GM21526 (cell line): Measurements from ENCODE around the gene CTTN.

ENCODE experiments used
- ATAC-seq: cut with Tn5 transposase; IDR thresholded peaks from one replicate; pipeline ENCODE4 v1.9.1; 2021; ENCODE audit warnings: moderate library complexity; ENCODE audit not compliant: unreplicated experiment, low FRiP score

CTTN gene

DNA sequence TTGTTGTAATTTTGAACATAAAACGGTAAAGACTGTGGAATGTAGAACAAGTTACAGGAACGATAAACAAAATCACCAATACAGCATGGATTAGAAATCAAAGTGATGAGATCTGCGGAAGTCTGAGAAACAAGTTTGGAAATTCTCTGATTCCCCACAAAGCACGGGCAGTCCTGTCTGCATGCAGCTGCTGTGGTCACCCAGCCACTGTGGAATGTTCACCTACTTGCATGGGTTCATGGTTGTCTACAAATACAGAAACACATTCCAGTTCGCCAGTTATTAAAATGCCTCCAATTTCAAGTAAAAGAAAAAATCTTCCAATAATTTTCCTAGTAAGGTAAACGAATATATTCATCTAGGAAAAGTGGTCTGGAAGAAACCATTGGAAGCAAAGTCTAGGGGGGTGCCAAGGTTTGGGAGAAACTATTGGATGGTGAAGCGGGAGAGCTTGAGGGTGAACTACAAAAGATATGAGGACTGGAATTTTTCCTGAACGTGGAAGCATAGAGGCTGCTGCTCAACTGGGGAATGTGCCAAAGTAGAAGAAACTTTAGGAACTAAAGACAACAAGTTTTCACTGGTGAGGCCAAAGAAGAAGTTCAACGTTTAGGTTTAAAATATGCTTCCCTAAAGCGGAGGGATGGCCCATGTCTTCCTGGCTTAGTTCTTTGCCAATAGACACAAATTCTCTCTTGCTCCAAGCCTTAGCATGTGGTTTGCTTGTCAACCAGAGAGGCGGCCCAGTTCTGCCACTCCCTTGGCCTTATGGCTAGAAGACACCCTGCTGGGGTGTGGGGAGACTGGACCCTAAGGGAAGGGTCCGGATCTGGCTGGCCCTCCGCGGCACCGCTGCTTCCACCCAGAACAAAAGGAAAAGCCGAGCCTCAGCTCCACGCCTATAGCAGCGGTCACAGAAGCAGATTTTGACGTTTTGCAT lies 70.2 kb downstream of the CTTN start:
- no peak for ATAC-seq

DNA sequence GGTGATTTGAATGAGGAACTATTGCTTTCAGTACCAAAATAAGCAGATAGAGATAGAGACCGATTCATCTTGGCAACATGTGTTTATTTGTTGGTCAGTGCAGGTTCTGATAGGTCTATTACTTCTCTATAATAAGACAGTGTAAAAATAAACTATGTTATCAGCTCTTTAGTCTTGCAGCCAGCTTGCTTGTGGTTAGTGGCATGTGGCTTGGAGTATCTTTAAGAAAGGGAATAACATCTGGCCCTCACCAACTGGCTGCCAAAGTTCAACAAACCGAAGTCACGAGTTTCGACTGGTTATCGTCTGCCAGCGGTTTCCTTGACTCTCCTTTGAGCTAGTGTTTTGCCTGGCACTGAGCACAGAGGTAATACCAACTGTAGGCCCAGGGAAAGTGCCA lies 71.8 kb downstream of the CTTN start:
- no peak for ATAC-seq

DNA sequence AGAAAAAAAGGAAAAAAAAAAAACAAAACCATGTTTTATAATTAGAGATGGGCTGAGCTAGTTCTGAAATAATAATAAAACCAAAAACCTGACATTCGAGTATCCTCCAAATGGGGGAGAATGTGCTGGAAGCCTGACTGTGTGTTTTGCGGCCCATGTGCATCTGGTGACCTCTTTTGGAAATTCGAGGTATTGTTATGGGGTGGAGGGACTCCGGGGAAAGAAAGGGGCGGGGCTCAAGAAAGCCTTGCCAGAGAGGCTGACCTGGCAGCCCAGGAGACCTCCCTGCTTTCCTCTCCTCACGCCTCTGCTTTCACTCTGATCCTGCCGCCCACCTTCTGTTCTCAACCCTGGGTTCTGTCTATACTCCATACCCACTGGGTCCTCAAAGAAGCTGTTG lies 72.9 kb downstream of the CTTN start:
- no peak for ATAC-seq

DNA sequence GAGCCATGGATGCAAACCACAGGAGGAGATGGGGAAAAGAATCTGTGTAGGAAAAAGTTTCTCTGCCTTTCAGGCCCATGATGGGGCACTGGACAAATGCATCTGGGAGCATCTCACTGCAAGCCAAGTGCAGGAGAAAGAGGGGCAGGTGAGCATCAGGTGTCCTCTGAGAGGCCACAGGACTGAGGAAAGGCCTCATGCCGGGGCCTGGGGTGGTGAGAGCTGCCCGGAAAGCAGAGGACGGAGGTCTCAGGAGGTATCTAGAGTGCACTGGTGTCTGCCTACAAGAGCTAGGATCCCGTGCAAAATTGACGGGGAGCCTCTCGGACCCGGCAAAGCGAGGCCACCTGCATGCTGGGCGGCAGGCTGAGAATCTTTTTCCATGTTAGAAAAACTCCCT lies 73.9 kb downstream of the CTTN start:
- no peak for ATAC-seq

DNA sequence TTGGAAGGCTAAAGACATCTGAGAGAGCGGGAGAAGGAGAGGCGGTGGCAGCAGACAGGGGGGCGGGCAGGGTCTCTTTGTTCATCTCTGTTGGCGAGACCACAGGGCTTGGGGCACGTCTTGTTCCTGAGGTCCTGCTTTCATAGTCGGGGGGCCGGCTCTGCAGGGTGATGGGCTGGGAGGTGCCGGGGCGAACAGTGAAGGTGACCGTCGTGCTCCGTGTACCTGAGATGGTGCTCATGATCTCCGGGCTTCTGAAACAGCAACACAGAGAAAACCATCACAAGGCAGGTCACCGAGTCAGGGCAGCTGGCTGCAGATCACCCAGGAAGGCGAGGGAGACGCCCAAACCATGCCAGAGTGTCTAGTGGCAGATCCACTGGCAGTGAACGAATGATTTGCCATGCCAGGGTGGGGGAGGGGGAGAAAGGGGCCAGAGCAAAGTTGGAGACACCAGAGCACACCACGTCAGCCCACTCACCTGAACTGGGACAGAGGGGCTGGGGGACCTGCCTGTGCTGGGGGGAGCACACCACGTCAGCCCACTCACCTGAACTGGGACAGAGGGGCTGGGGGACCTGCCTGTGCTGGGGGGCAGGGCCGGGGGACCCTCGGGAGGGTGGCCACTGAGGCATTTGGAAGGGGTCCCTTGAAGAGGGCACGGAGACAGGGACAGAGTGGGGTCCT lies 75.0 kb downstream of the CTTN start:
- no peak for ATAC-seq

DNA sequence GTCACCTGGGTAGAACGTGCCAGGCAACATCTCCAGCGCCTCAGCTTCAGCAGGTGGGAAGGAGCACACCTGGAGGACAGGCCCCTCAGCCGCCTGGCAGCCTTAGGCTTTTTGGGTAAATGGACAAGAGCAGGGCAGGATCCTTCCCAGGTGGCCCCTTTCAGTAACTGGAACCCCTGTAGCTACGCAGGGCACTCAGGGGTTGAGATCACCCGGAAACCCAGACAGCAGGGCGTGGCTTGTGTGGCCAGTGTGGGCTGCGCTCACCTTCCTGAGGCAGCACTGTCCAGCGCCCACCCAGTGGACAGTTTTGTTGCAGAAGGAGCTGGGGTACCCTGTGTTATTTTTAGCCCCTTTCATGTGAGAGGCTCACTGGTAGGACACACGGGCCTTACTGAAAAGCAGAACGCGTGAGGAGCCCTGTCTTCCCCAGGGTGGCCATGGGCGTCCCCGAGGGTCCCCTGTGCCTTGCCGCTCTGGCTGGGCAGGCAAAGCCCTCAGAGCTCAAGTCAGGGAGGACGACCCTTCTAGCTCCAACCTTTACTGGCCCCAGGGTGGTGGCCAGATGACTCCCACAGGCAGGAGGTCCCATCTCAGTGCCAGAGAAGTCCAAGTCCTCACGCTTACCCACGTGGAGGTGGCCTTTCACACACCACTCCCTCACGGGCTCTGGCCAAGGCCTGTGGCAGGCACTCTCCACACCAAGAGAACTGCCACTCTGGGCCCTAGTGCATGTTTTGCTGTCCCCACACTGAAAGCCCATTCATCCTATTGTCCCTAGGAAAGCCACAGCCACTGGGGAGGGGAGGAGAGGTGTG lies 75.8 kb downstream of the CTTN start:
- no peak for ATAC-seq

DNA sequence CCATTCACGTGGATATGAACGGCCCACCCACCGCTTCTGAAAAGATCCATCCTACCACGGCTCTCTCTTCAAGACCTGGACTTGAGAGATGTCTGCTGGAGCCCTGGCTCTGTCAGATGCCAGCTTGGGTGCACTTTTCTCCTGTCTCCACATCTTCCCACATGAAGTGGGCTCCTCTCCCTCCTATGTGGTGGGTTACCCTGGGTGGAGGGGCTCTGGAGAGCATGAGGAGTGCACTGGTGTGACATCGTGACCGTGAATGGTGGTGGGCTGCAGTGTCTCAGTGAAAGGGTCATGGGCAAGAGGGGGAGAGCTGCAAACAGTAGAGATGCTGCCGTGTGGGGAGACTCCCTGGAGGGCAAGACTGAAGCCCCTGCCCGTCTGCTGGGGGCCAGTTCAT lies 76.4 kb downstream of the CTTN start:
- ATAC-seq, result no peak

DNA sequence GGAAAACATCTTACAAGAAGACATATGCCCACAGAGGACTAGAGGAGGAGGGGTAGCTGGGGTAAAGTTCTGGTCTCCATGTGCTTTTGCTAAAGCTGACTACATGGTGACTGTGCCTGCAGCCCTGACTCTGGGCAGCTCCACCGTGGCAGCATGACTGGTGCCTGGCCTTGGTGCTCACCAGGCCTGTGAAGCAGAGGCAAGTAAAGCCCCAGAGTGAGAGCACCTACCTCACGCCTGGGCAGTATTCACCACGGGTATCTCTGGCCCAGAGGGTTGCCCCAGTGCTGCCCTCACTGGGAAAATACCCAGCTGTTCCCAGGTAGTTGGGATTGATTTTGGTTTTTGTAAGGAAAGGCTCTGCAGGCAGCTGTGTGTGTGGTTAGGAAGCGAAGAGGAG lies 78.3 kb downstream of the CTTN start:
- no peak for ATAC-seq

DNA sequence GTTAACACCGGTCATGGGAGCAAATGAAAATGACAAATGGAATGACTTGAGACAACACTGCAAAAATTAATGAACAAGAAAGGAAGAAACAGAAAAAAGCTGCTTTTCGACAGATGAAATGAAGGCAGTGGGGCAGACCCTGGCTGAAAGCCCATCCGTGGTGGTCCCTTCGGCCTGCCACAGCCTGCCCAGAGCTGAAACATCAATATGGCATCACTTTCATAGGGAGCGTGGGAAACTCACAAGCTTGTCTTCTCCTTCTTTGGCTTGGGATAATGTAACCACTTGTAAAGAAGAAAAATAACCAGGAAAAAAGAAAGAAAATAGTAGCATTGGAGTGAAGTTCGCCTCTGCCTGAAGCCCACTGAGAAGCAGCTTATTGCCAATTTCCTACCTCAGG lies 78.8 kb downstream of the CTTN start:
- ATAC-seq, result no peak

DNA sequence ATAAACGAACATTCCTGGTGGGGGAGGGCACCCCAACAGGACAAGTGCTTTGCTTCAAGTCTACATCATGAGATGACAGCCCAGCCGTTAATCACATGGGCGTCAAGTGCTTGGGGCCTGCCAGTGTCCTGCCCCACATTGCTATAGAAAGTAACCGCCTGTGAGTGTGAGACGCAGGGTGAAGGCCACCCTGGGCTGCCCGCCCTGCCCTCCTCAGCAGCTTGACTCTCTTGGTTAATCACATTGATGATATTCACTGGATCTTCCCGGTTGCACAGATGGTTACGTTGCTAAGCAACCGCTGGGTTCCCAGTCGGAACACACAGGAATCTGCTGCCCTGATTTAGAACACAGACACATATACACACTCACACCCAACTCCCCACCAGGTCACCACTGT lies 79.3 kb downstream of the CTTN start:
- ATAC-seq, result no peak

DNA sequence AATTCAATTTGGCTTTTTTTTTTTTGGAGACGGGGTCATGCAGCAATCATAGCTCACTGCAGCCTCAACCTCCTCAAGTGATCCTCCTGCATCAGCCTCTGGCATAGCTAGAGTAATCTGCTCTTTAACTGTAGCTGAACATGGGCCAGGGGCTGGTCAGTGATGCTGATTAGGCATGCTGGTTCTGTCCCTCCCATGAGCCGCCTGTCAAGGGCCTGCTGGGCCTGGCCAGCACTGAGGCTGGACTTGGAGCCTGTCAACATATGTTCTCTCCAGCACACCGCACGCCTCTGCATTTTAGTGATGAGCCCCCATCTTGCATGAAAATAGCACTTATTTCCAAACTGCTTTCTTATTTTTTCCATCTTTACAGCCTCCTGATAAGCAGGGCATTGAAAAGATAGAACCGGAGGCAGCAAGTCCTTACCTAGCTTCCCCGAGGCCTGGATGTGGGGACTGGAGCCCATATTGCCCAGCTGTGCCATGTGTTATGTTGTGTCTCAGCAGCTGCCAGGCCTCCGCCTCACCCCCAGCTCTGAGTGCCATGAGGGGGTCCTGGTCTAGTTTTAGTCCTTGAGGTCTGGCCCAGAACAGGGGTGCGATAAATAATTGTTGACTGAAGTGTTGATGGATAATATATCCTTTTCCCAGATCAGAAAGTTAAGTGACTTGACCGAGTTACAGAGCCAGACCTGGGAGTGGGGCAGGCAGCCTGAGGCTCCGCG lies 80.0 kb downstream of the CTTN start:
- no peak for ATAC-seq

DNA sequence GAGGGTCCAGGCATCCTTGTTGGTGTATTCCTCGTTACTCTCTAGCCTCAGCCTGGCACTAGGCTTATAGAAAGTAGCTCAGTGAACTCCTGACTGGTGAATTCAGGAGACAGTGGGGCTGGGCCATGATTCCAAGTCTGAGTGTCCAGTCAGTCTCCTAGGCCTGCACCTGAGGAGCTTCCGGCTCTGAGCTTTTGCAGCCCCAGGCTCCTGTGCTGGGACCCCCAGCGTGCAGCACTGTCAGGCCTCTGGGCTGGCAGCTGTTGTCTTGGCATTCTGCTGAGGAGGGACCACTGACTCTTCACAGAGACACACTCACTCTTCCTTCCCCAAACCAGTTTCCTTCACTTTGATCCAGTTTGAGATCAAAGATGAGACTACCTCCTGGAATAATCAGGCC lies 82.4 kb downstream of the CTTN start:
- no peak for ATAC-seq

DNA sequence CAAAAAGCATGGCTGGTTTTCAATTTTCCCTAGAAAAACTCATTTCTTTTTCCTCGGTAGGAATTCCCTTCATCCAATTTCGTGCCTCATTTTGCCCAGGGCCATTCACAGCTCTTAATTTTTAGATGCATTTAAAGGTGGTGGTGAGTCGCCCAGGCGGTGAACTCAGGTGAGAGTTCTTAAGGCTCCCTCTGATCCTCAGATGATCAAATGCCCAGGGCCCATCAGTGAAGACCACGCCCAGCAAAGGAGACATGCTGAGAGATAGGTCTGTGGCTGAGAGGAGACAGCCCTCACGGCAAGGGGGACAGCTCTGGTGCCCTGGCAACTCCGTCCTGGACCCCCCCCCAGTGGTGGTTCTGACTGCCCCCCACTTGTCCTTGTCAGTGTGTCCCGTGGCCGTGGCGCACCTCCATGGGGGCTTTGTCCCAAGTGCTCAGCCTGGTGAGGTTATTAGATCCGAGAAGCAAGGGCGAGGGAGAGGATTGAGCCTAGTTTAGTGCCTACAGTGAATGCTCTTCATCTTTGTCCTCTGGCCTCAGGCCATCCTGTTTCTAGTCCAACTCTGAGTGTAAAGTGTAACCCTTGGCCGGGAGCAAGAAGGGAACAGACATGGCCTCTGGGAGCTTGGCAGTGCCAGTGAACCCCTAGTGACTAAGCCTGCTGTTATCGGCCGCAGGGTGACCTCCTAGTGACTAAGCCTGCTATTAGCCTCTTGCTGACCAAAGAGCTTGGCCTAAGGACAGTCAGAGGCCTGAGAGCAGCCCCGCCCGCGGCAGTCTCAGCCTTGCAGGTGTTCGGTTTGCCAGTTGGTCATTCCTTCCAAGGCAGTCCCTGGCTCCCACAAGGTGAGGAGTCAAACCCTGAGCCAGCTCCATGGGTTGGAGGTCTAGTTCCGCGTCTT lies 83.5 kb downstream of the CTTN start:
- no peak for ATAC-seq

DNA sequence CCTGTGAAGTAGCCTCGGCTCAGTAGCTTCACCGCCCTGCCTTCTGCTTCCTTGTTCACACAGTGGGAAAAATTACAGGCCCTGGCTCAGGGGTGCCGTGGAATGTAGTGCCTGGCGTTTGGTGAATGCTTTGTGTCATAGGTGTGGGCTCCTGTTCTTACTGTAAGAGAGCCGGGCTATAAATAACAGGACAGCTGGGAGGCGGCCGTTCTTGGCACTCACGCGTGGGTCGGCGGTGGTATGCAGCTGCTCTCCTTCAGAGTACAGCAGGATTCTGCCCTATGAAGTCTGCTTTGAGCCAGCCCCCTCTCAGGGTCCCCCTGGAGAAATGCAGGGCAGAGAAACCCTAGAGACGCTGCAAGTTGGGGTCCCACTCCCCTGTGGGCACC lies 84.2 kb downstream of the CTTN start:
- ATAC-seq, result no peak

DNA sequence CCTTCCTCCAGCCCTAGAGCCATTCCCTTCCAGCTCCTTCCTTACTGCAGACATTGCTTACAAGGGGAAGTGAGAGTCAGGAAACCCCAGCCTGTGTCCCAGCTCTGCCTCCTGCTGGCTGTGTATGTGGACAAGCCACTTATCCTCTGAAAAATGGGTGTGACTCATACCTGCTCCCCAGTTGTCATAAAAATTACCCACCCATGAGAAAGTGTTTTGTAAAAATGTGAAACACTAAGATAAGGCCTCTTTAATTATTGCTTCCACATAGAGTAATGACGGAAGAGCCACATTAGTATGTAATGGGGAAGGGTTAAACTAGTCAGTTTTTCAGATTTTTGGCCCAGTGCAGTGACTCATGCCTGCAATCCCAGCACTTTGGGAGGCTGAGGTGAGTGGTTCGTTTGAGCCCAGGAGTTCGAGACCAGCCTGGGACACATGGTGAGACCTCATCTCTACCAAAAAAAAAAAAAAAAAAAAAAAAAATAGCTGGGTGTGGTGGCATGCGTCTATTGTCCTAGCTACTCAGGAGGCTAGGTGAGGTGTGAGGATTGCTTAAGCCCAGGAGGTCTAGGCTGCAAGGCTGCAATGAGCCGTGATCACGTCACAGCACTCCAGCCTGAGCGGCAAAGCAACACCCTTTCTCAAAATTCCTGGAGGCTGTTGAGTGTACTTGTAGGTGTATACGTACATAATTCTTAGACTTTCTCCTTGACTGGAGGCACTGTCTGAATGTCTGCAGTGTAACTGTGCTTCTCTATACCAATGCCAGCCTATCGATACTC lies 84.9 kb downstream of the CTTN start:
- no peak for ATAC-seq

DNA sequence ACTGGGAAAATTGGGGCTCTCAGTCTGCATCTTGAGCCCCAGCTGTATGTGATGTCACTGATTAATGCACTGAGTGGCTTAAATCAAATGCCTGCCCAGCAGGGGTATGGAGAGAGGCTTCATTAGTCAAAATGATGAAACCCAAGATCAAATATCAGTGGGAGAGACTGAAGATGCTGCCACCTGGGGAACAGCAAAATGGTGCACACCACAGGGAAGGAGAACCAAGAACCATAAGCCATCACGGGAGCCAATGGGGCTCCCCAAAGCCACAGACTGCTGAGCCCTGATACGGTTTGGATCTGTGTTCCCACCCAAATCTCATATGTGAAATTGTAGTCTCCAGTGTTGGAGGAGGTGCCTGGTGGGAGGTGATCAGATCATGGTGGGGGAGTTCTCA lies 85.6 kb downstream of the CTTN start:
- no peak for ATAC-seq

DNA sequence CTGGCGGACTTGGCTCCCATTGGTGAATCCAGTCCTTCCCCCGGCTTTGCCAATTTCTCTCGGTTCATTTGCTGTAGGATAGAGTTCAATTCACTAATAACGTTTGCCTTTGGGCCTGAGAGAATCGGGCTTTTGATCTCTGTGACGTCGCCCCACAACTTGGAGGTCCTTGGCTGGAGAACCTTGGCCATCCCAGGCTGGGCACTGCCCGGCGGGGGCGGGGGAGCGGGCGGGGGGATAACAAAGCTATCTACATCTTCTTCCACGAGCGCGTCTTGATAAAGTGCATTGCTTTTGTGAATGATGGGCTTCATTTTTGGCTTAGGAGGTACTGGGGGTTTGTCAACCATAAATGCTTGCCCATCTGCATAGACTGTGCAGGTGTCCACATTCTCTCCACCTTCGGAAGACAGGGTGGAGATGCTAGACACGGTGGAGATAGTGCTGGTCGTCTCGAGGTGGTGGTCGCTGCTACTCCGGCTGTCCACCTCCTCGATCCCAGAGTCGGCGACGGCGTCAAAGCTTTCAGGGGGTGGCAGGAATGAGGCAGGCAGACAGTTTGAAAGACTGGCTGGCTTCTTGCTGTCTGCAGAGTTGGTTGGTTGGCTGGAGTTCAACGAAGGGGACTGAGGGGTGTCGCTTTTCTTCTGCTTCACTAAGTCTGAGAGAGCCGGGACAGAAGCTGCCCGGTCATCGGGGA lies 87.1 kb downstream of the CTTN start:
- ATAC-seq, result no peak

DNA sequence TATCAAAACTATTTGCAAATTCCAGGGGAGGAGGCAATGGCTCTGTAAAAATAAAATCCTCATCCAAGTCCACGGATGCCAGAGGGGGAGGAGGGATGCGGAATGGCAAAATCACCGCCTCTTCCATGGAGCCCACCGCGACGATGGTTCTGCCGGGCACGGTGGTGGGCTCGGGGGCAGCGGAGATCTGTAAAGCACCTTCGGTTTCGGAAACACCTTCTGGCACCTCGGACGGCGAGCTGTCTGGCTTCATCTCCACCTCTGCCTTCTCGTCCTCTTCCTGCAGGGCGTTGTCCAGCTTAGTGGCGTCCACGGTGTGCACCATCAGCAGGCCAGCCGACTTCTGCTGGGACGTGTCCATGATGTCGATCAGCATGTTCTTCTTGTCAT lies 87.7 kb downstream of the CTTN start:
- ATAC-seq, result no peak
